ENCODE results near the gene PLEKHM3.
"Not testable (repeated sequence)": the region's sequence is repeated elsewhere in the genome, so short reads cannot be mapped to it uniquely, and the experiment has no call there.

The PLEKHM3 gene

DNA sequence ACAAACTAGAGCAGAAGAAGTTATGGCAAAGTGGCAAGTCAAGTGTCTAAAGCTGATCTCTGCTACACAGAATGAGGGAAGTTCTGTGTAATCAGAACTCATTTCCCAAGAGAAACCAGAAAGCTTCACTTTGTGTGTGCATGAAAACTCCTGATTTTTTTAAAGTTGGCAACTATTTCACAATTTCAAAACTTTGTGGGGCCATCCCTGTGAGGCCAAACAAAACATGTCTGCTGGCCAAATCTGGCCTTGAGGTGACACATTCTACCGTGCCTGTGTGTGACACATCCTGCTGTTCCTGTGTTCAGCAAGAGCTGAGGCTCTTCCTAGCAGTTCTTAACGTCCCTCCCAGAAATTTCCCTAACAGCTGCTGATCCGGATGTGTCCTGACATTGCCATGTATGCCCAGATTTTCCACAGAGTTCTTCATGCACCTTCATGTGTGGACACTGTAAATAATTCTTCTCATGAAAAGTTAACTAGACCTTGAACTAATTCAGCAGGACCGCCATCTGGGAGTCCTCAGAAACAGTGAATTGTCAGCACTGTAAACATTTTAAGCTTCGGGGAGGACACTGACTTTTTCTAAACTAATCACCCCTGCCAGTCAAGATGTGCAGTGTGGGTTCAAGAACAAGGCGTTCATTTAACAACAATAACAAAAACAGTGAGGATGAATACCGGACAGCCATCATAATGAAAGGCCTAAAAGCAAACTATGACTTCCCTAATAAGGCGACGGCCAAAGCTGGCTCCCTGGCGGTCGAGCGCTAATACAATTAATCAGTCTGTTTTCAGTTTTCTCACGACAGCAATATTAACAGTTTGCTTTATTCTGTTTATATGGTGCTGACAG lies 99.0 kb downstream of the PLEKHM3 start:
- no peak for DNase-seq (ENCODE audit: low read depth in 4 of 4, low spot score in 1 of 4)

DNA sequence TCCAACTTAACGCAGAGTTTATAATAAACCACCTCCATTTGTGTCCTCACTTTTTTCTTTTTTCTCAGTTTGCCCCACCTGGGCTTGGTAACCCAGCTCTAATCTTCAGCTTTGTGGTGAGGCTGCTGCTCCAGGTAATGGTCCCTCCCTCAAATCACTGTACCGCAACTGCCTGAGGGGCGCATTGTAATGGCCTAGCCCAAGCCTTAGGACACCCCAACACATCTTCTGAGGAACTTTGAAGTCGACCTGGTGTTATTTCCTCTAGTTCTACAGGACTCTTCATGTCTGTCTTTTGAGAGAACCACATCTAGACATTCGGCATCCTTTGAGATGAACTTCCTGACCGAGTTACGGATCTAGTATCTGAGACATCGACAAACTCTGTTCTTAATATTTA lies 99.7 kb downstream of the PLEKHM3 start:
- no peak for DNase-seq (ENCODE audit: low read depth in 4 of 4, low spot score in 1 of 4)

DNA sequence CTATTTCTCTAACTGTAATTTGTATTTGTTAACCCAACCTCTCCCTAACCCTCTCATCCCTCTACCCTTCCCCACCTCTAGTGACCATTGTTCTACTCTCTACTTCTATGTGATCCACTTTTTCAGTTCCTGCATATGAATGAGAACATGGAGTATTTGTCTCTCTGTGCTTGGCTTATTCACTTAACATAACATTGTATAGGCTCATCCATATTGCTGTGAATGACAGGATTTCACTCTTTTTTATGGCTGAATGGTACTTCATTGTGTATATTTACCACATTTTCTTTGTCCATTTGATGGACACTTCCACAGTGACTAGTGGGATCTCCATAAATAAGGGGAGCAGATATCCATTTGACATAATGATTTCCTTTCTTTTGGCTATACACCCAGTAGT lies 103.7 kb downstream of the PLEKHM3 start:
- no peak for DNase-seq (ENCODE audit: low read depth in 4 of 4, low spot score in 1 of 4)

DNA sequence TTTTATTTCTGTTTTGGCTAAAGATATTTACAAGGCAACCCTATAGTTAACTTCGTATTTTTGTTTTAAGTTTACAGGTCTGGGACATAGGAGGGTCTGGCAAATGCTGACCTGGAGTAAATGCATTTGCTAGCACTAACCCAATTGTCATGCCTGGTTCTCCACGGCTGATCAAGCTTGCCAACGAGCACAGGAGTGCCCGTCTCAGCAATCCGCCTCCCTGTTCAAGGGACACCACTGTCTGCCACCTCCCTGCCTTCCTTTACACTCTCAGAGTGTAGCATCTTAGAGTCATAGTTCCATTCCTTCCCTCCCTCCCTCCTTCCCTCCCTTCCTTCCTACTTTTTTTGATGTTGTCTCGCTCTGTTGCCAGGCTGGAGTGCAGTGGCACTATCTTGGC lies 104.6 kb downstream of the PLEKHM3 start:
- no peak for DNase-seq (ENCODE audit: low read depth in 4 of 4, low spot score in 1 of 4)

DNA sequence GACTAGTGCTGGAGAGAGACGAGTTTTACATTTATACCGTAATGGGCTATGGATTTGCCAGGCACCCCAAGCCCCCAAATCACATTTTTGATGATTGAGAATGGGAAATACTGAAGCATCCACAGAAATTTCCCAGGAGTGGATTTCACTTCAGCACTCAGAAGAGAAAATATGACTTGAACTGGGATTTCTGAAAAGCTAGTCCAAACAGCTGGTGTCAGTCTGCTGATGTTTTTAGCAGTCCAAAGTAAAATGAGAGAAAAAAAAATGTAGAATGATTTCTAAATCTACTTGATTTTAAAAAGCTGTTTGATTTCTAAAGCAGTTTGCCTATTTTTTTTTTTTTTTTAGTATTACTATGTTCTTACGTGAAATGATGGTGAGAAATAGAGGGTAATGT lies 105.0 kb downstream of the PLEKHM3 start:
- no peak for DNase-seq (ENCODE audit: low read depth in 4 of 4, low spot score in 1 of 4)

DNA sequence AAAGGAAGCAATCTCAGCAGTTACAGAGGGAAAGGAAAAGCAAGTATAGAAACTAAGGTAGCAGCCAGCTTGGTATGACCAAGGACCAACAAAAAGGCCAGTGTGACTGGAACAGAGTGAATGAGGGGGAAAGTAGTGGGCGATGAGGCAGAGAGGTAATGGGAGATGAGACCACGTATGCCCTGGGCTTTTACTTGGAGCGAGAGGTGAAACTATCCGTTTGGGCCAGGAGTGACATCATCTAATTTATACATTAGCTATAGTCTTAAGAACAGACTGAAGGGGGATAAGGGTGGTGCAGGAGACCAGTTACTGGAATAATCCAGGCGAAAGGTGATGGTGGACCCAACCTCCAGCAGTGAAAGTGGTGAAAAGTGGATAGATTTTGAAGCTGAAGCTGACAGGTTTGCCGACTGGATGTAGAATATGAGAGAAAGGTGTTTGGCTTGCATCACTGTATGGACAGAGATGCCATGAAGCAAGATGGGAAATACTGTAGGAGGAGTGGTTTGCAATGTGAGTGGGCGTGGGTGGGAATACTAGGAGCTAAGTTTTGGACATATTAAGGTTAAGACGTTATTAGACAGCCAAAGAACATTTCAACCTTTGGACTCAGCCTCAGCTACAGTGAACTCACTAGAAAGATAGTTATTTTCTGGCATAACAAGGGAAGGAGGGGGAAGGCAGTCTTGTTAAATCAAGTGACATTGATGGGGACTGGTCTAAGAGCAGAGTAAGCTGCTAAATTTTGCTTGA lies 106.0 kb downstream of the PLEKHM3 start:
- no peak for DNase-seq (ENCODE audit: low read depth in 4 of 4, low spot score in 1 of 4)

DNA sequence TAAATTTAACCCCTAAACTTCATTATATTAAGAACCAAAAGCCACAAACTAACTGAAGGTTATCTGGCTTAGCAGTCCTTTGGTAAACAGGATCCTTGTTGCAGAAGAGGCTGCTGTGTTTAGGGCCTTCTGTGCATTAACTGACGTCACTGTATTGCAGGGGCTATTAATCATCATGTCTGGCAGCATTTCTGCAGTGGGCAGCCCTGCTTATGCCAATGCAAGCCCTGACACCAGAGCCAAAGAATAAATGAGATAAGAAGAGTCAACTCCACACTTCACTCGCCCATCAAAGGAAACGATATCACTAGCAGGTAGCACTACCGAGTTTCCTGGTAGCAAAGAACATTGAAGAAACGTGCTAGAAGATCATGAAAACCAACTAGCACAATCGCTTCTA lies 110.6 kb downstream of the PLEKHM3 start:
- DNase-seq (ENCODE audit: low read depth in 4 of 4, low spot score in 1 of 4), result no peak

DNA sequence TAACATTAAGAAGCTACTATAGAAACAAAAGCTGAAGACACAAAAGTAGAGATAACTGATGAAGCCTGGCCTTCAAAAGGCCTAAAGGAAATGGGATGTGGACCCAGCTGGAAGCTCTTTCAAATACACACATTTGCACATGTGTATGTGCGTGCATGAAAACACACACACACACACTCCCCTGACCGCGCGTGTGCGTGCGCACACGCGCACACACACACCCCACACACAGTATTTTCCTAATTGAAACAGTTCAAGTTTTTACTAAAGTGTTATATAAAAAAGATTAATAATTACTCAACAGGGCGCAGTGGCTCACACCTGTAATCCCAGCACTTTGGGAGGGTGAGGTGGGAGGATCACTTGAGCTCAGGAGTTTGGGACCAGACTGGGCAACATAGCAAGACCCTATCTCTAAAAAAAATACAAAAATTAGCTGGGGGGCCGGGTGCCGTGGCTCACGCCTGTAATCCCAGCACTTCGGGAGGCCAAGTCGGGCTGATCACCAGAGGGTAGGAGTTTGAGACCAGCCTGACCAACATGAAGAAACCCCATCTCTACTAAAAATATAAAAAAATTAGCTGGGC lies 111.5 kb downstream of the PLEKHM3 start:
- no peak for DNase-seq (ENCODE audit: low read depth in 4 of 4, low spot score in 1 of 4)

DNA sequence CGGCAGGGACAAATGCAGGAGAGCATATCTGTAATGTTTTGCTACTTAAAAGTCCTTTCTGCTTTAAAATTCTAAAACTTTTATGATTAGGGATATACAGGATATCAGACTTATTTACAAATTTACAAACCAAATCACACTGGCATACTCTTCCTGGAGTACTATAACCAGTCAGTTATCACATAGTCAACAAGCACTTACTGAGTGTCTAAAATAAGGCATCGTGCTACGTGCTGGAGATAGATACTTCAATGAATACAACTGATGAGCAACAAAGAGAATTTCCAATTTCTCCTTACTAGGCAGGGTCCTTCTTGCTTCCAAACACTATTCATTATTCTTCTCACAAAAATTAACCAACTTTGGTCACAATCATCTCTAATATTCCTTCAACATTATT lies 113.5 kb downstream of the PLEKHM3 start:
- no peak for DNase-seq (ENCODE audit: low read depth in 4 of 4, low spot score in 1 of 4)

DNA sequence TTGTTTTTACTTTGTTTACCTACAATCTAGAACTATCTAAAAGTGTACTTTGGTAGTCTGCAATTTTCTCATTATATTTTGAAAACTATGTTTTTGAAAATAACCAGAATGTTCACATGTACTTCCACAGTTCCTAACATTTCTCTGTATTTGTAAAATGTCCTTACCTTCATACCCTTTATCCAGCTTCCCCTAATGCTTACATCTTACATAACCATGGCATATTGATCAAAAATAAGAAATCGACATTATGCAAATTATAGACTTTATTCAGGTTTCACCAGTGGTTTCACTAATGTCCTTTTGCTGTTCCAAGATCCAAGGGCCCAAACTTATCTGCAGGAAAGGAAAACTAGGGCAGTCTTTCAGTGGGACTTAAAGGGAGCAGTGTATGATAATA lies 114.1 kb downstream of the PLEKHM3 start:
- DNase-seq (ENCODE audit: low read depth in 4 of 4, low spot score in 1 of 4), result no peak

DNA sequence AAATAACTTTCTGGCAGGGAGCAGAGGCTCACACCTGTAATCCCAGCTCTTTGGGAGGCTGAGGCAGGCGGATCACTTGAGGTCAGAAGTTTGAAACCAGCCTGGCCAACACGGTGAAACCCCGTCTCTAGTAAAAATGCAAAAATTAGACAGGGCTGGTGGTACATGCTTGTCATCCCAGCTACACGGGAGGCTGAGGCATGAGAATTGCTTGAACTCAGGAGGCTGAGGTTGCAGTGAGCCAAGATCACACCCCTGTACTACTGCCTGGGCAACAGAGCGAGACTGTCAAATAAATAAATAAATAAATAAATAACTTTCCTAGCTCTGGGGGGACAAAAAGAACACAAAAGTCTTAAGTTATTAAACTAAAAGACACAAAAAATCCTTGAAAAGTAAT lies 118.8 kb downstream of the PLEKHM3 start:
- DNase-seq (ENCODE audit: low read depth in 4 of 4, low spot score in 1 of 4), result not testable (repeated sequence)

DNA sequence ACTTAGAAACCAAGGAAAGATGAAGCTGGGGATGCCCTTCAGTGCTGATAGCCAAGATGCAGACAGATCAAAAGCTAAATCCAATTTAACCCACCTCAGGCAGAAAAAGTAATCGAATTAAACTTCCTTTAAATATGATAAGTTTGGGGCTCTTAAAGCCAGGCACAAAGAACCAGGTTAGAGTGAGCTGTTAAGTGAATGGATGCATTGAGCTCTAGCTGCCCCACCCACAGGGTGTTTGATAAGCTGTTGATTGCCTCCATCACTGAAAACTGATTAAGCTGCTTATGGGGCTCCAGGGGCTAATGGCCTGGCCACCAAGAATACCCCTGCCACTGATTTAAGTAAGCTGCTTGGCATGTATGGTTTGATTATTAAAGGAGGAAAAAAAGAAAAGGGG lies 119.8 kb downstream of the PLEKHM3 start:
- no peak for DNase-seq (ENCODE audit: low read depth in 4 of 4, low spot score in 1 of 4)

DNA sequence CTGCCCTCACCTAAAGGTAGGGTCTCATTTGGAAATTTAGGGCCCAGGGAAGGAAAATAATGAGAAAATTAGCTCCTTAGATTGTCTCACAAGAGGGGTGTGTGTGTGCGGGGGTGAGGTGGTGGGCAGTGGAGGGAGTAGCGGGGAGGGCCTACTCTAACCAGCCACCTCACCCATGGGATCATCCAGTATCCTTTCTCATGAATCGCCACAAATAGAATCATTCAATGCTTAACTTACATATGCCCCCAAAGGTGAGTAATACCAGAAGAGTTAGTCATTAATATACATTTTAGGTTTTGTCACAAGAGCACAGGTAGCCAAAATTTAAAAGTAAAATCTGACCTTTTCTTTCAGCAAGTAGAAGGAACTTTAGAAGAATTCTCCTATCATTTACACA lies 122.1 kb downstream of the PLEKHM3 start:
- no peak for DNase-seq (ENCODE audit: low read depth in 4 of 4, low spot score in 1 of 4)

DNA sequence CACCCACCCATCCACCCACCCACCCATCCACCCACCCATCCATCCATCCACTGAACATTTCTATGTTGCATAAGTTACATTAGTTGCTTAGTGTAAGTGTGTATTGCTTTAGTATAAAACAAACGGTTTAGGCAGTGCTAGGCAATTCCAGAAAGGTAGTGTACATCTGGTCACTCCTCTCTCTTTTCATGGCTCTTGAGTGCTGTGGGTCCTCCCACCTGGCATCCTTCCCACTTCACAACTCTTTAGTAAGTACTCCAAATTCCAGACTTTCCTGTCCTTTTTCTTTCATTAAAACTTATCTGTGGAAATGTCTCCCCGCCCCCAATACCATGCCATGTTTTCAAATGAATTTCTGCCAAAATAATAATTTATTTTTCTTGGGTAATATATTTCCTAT lies 122.5 kb downstream of the PLEKHM3 start:
- DNase-seq (ENCODE audit: low read depth in 4 of 4, low spot score in 1 of 4), result no peak

DNA sequence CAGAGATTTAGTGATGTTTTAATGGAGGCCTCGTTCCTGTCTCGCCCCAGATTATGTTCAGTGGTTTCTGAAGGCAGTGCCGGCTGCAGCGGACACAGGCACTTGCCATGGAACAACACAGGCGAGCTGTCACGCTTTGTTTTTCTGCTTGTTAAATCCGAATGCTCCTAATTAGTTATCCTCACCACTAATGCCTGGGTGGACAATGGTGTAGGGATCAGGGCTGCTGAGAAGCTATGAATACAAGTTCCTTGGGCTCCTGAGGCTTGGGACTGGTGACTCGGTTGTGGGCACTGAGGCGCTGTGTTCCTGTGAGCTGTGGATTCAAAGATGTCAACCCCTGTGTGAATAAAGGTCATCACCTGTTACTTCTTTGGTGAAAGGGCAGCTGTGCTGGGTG lies 123.5 kb downstream of the PLEKHM3 start:
- DNase-seq (ENCODE audit: low read depth in 4 of 4, low spot score in 1 of 4), result no peak

DNA sequence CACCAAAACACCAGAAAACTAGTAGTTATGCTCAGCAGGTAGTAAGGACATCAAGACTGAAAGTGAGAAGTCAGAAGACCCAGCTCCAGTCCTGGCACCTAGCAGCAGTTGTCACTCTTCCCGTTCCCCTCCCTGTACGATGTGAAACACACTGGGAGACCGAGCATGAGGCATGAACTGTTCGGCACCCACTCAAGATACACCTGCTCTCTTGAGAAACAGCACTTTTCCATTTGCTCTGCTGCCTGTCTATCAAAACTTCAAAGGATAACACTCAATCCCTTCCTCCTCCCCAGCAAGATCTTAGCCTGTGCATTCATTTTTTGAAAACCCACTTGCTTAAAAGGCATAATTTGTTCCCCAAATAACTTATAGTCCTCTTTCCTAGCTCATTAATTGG lies 123.9 kb downstream of the PLEKHM3 start:
- no peak for DNase-seq (ENCODE audit: low read depth in 4 of 4, low spot score in 1 of 4)

DNA sequence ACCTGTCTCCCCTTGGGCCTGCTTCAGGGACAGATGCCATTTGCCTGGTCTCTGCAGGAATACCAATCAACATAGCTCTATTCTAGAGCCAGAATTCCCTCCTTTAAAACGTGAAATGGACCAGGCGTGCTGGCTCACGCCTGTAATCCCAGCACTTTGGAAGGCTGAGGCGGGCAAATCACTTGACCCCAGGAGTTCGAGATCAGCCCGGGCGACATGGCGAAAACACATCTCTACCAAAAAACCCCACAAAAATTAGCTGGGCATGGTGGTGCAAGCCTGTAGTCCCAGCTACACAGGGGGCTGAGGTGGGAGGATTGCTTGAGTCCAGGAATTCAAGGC lies 127.0 kb downstream of the PLEKHM3 start:
- no peak for DNase-seq (ENCODE audit: low read depth in 4 of 4, low spot score in 1 of 4)

DNA sequence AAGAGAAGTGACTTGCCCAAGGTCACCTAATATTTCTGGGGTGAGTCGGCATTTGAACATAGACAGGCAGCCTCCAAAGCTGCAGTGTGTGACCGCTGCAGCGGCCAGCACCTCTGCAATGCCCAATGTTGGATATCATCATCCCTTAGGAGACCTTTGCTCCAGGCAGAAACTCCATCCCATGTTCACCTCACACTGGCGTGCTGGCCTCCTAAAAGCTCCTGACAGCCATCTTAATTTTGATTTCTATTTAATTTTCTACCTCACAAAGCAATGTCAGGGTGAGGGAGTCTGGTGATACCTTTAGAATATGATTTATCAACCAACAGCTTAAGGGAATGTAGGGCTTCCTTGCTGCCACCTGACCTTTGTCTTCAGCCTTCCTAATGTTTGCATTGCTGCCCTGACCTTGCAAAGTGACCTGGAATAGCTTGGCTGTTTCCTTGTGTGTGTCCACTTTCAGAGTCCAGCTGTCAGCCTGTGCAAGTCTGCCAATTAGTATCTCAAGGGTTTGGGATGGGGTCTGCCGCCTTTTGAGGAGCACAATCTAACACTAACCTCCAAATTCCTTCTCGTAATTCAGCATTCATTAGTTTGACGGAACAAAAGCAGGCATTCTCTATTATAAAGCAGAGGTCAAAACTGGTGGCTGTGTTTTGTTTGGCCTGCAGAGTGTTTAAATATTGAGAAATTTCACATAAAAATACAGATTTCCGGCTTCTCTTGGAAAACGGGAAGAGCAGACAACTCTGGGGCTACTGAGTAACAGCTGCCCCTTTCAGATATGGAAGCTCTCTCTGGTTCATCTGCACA lies 127.6 kb downstream of the PLEKHM3 start:
- no peak for DNase-seq (ENCODE audit: low read depth in 4 of 4, low spot score in 1 of 4)

DNA sequence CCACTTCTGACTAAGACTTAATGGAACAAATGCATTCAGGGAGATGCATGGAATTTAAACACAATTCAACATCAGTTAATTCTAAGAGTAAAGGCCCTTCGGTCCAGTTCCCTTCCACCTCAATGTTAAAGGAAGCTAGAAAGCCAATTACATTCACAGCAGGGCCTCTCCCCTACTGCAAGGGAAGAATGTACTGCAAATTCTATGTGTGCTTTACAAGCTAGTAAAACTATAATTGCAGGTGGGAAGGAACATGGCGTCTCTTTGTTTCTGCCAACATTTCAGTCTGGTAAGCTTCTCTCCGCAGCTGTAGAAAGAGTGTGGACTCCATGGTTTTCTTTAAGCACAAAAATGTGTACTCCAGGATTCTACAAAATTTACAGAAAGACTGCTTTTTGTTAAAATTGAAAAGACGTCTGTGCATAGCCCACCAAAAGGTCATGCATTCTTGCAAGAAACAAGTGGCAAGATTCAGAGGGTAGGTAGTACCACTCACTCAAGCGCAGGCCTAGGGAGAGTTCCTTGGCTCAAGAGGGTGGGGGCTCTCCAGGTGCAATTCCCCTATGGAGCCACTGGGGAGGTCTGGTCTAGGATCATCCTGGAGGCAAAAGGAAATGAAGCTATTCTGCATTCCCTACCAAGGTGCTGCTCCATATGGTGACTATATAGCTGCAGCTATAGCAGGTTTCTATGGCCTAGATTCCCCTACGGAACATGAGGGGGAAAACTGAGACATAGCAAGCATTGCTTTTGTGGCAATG lies 128.6 kb downstream of the PLEKHM3 start:
- no peak for DNase-seq (ENCODE audit: low read depth in 4 of 4, low spot score in 1 of 4)

DNA sequence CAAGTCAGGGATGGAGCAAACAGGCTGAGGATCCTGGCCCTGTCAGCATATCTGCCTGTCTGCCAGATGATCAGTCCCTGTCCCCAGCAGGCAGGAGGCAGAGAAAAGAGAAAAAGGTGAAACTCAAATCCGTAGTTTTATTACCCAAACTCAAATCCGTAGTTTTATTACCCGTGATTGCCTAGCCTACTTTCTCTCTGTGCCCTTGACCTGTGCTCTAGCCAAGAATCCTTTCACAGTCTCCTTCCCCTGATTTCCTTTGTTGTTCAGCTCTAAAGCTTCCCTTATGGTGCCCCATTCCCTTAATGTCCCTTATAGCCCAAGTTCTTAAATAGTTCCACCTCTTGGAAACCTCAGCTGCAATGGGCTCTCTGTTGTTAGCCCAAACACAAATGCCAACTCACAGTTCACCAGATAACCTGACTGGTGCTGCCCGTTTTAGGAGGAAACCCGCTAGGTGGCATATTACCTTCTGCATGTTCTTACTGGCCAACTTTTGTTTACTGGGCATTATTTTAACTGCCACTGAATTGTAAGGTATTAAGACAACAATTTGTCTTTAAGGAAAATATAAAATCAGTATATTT lies 130.0 kb downstream of the PLEKHM3 start:
- DNase-seq (ENCODE audit: low read depth in 4 of 4, low spot score in 1 of 4), result no peak
